NCI-H1436 treated with DMSO at 0.1 percent for 48 hours (cell line): ENCODE measurements around the gene LIN37.

Experiments
- DNase-seq: peaks from one replicate; lab custom pipeline; 2025; lab: John Stamatoyannopoulos, UW

Gene LIN37

GRCh38 chr19:35748106-35749020 is at the start of gene LIN37:
Gene LIN37, plus strand, starts transcription at chr19:35748576. Its CDS starts 149 bp downstream, at chr19:35748725.
- peak; percentile 94 for DNase-seq

- peak; percentile 94 for DNase-seq
Measured at GRCh38 chr19:35702223-35703012, 46.0 kb upstream of the LIN37 start.

- no peak for DNase-seq
Measured at GRCh38 chr19:35703343-35703742, 45.0 kb upstream of the LIN37 start.

- DNase-seq: no peak
Measured at GRCh38 chr19:35704218-35704617, 44.2 kb upstream of the LIN37 start, which contains the start of gene ZBTB32. Gene ZBTB32, plus strand, starts transcription at chr19:35704558. Its CDS starts 10,069 bp downstream, at chr19:35714627.

- DNase-seq: no peak
Measured at GRCh38 chr19:35708391-35708790, 40.0 kb upstream of the LIN37 start.

GRCh38 chr19:35710784-35711723 is 37.3 kb upstream of the LIN37 start:
- no peak for DNase-seq

- DNase-seq: no peak
Measured at GRCh38 chr19:35712567-35713505, 35.5 kb upstream of the LIN37 start.

- DNase-seq: no peak
Measured at GRCh38 chr19:35713506-35713850, 34.9 kb upstream of the LIN37 start.

GRCh38 chr19:35713904-35714495 is 34.4 kb upstream of the LIN37 start:
- no peak for DNase-seq

- DNase-seq: no peak
Measured at GRCh38 chr19:35714601-35715354, 33.6 kb upstream of the LIN37 start.

GRCh38 chr19:35715355-35715809 is 33.0 kb upstream of the LIN37 start:
- DNase-seq: no peak

- no peak for DNase-seq
Measured at GRCh38 chr19:35715981-35716800, 32.2 kb upstream of the LIN37 start.

GRCh38 chr19:35716801-35717664 is 31.3 kb upstream of the LIN37 start:
- DNase-seq: peak; percentile 70

GRCh38 chr19:35717665-35718344 is 30.6 kb upstream of the LIN37 start, which contains the start of gene KMT2B:
Gene KMT2B, plus strand, starts transcription at chr19:35718003. Its CDS starts 16 bp downstream, at chr19:35718019.
- DNase-seq: no peak

- DNase-seq: no peak
Measured at GRCh38 chr19:35718345-35719041, 29.9 kb upstream of the LIN37 start.
